Mammary epithelial cell (primary cell): Measurements from ENCODE around the gene ESRRB.

ENCODE experiments used
- EZH2 ChIP-seq: IDR thresholded peaks from 2 replicates; pipeline ENCODE4 v1.6.1; 2012; ENCODE audit warnings: low read length, inconsistent platforms, borderline replicate concordance
- TF ChIP-seq, protein P1 (sequence below), 2 donors: IDR thresholded peaks in 1 of 2; conservative IDR thresholded peaks in 1 of 2; 2 replicates each; pipeline ENCODE4 v1.5.1; 2011 to 2012; ENCODE audit warnings: inconsistent platforms in 2 of 2, low read length in 2 of 2, mild to moderate bottlenecking in 2 of 2, control low read depth in 1 of 2, low read depth in 1 of 2; ENCODE audit not compliant: insufficient read depth in 1 of 2; ENCODE audit errors: extremely low read depth in 1 of 2

DNA sequence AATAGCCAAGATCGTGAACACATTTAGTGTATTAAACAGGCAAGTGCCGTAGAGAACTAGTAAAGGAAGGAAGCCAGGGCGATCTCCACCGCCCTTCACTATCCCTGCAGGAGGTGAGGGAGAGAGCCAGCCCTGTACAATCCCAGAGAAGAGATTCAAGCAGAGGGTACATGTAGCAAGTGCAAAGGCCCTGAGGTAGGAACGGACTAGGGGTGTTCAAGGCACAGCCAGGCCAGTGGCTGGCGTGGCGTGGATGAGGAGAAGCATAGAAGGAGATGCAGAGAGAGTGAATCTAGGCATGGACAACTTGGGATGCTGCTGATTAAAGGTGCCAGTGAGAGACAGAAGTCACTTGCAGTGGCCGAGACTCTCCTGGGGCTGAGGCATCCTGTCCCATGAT lies 39.1 kb upstream of the ESRRB start:
- TF ChIP-seq, protein P1, sequence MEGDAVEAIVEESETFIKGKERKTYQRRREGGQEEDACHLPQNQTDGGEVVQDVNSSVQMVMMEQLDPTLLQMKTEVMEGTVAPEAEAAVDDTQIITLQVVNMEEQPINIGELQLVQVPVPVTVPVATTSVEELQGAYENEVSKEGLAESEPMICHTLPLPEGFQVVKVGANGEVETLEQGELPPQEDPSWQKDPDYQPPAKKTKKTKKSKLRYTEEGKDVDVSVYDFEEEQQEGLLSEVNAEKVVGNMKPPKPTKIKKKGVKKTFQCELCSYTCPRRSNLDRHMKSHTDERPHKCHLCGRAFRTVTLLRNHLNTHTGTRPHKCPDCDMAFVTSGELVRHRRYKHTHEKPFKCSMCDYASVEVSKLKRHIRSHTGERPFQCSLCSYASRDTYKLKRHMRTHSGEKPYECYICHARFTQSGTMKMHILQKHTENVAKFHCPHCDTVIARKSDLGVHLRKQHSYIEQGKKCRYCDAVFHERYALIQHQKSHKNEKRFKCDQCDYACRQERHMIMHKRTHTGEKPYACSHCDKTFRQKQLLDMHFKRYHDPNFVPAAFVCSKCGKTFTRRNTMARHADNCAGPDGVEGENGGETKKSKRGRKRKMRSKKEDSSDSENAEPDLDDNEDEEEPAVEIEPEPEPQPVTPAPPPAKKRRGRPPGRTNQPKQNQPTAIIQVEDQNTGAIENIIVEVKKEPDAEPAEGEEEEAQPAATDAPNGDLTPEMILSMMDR (conservative IDR thresholded peaks at IDR 0.05 in 1 of 2, IDR thresholded peaks at IDR 0.05 in 1 of 2; ENCODE audit: extremely low read depth in 1 of 2, insufficient read depth in 1 of 2, low read depth in 1 of 2, low read length in 2 of 2): no peak
- TF ChIP-seq EZH2: no peak
